GM23338 (cell line): ENCODE results near the gene SYNGR3. TPM values are rescaled to one million over a fixed set of nuclear protein-coding genes. Genes with fewer than 3 reads are reported as not detected.

Experiments used
- ATAC-seq: fragments of 200-7000 bp; cut with Tn5 transposase; 3 replicates; pipeline ENCODE4 v1.9.1; 2020
- DNase-seq: peaks from one replicate; pipeline ENCODE4 v3.0.0-alpha.2; 2015; ENCODE audit warnings: low spot score
- H2AFZ ChIP-seq: fragments of 200-600 bp; sonication (generic); 2 replicates; pipeline ENCODE4 v1.8.0; 2016; ENCODE audit warnings: antibody characterized with exemption, mild to moderate bottlenecking, moderate library complexity
- H3F3A ChIP-seq: fragments of 200-600 bp; sonication (generic); replicated peaks from 2 replicates; pipeline ENCODE4 v1.8.0; 2017; ENCODE audit warnings: antibody characterized with exemption, mixed run types, low read depth
- H3K27ac ChIP-seq: fragments of 200-600 bp; sonication (generic); 2 replicates; pipeline ENCODE4 v1.6.1; 2016; ENCODE audit warnings: low read depth
- H3K27me3 ChIP-seq: fragments of 200-600 bp; sonication (generic); 2 replicates; pipeline ENCODE4 v1.8.0; 2016; ENCODE audit warnings: mild to moderate bottlenecking, mixed run types, moderate library complexity; ENCODE audit not compliant: insufficient read depth
- H3K36me3 ChIP-seq: fragments of 200-600 bp; sonication (generic); 2 replicates; pipeline ENCODE4 v1.8.0; 2016; ENCODE audit warnings: mild to moderate bottlenecking; ENCODE audit not compliant: insufficient read depth
- H3K4me1 ChIP-seq: fragments of 200-600 bp; sonication (generic); 2 replicates; pipeline ENCODE4 v1.8.0; 2016; ENCODE audit warnings: mild to moderate bottlenecking, moderate library complexity; ENCODE audit not compliant: insufficient read depth
- H3K4me2 ChIP-seq: fragments of 200-600 bp; sonication (generic); 2 replicates; pipeline ENCODE4 v1.7.1; 2017; ENCODE audit warnings: mixed run types
- H3K4me3 ChIP-seq: fragments of 200-600 bp; sonication (generic); 2 replicates; pipeline ENCODE4 v1.6.1; 2016; ENCODE audit warnings: mixed run types
- H3K79me2 ChIP-seq: fragments of 200-600 bp; sonication (generic); replicated peaks from 2 replicates; pipeline ENCODE4 v1.8.0; 2017; ENCODE audit warnings: mild to moderate bottlenecking; ENCODE audit not compliant: insufficient read depth
- H3K9me2 ChIP-seq: fragments of 200-600 bp; sonication (generic); 2 replicates; pipeline ENCODE4 v1.8.0; 2017; ENCODE audit not compliant: insufficient read depth
- H4K20me1 ChIP-seq: fragments of 200-600 bp; sonication (generic); replicated peaks from 2 replicates; pipeline ENCODE4 v1.8.0; 2017; ENCODE audit warnings: mild to moderate bottlenecking; ENCODE audit not compliant: insufficient read depth
- H3K27ac Mint-ChIP-seq: 2 replicates; pipeline ENCODE4 v1.8.0; 2020; ENCODE audit warnings: inconsistent platforms, mild to moderate bottlenecking, moderate library complexity, mixed read lengths
- H3K27me3 Mint-ChIP-seq: 3 replicates; pipeline ENCODE4 v1.8.0; 2022; ENCODE audit warnings: low read depth, mild to moderate bottlenecking, moderate library complexity, mixed read lengths, inconsistent platforms; ENCODE audit not compliant: insufficient read depth, poor library complexity
- H3K36me3 Mint-ChIP-seq: 3 replicates; pipeline ENCODE4 v1.8.0; 2021; ENCODE audit warnings: low read depth, mild to moderate bottlenecking, inconsistent platforms, moderate library complexity, mixed read lengths
- H3K4me1 Mint-ChIP-seq: 3 replicates; pipeline ENCODE4 v1.8.0; 2020; ENCODE audit warnings: mild to moderate bottlenecking, inconsistent platforms, mixed read lengths
- H3K4me3 Mint-ChIP-seq: 3 replicates; pipeline ENCODE4 v1.8.0; 2021; ENCODE audit warnings: moderate library complexity, mild to moderate bottlenecking, inconsistent platforms, mixed read lengths
- H3K9me3 Mint-ChIP-seq: 3 replicates; pipeline ENCODE4 v1.8.0; 2020; ENCODE audit warnings: moderate library complexity, mild to moderate bottlenecking, inconsistent platforms, mixed read lengths
- CREB1 ChIP-seq: fragments of 250-450 bp; sonication (Bioruptor Pico); IDR thresholded peaks from 2 replicates; pipeline ENCODE4 v1.5.0; 2020; ENCODE audit warnings: low read depth, mild to moderate bottlenecking, moderate library complexity
- CTCF ChIP-seq, 2 experiments: fragments of 200-600 bp in 1 of 2; sonication (generic) in 1 of 2; conservative IDR thresholded peaks; 2 replicates each; pipeline versions ENCODE4 v1.5.1 to v1.6.1; 2016 to 2017; ENCODE audit warnings: antibody characterized with exemption in 2 of 2, low read depth in 2 of 2, mild to moderate bottlenecking in 2 of 2, moderate library complexity in 1 of 2
- ETS1 ChIP-seq: IDR thresholded peaks from 2 replicates; pipeline ENCODE4 v1.6.1; 2016; ENCODE audit warnings: antibody characterized with exemption
- EZH2 ChIP-seq: fragments of 200-600 bp; sonication (generic); IDR thresholded peaks from one replicate; pipeline ENCODE4 v1.8.0; 2017; ENCODE audit warnings: antibody characterized with exemption, mild to moderate bottlenecking, low read depth; ENCODE audit not compliant: unreplicated experiment
- EZH2phosphoT487 ChIP-seq: fragments of 200-600 bp; sonication (generic); IDR thresholded peaks from one replicate; pipeline ENCODE4 v1.8.1; 2018; ENCODE audit warnings: antibody characterized with exemption; ENCODE audit not compliant: unreplicated experiment
- POLR2AphosphoS5 ChIP-seq: IDR thresholded peaks from 2 replicates; pipeline ENCODE4 v1.6.1; 2016; ENCODE audit warnings: antibody characterized with exemption, low read depth
- REST ChIP-seq: IDR thresholded peaks from one replicate; pipeline ENCODE4 v1.6.1; 2018; ENCODE audit warnings: antibody characterized with exemption; ENCODE audit not compliant: unreplicated experiment
- STAT1 ChIP-seq: IDR thresholded peaks from one replicate; pipeline ENCODE4 v1.6.1; 2016; ENCODE audit warnings: antibody characterized with exemption; ENCODE audit not compliant: unreplicated experiment
- ZNF114 ChIP-seq: fragments of 250-450 bp; sonication (Bioruptor Pico); IDR thresholded peaks from 2 replicates; pipeline ENCODE4 v1.5.0; 2020; ENCODE audit warnings: mild to moderate bottlenecking, moderate library complexity
- ZNF331 ChIP-seq: fragments of 250-450 bp; sonication (Bioruptor Pico); IDR thresholded peaks from 2 replicates; pipeline ENCODE4 v1.5.0; 2020; ENCODE audit warnings: low read depth, mild to moderate bottlenecking, moderate library complexity
- ZNF462 ChIP-seq: fragments of 250-450 bp; sonication (Bioruptor Pico); IDR thresholded peaks from 2 replicates; pipeline ENCODE4 v1.5.0; 2020; ENCODE audit warnings: mild to moderate bottlenecking, moderate library complexity
- polyA plus RNA-seq: library from polyadenylated mRNA; unstranded; fragments of >200 nt; fragmentation: Nextera tagmentation; extraction: Ambion mirVana; gene quantifications from 2 replicates; pipeline ENCODE4 v1.2.1, GENCODE V29; 2016
- total RNA-seq: library from RNA; depleted of rRNA; stranded (reverse); fragments of >200 nt; shearing (Covaris generic); gene quantifications from 2 replicates; pipeline ENCODE4 v1.2.3, GENCODE V29; 2014

Gene SYNGR3
- total and polyA plus RNA-seq, 2 experiments from 2014 or later, result 45.4 to 77.7 TPM

GRCh38 chr16:2001035-2001434, 11.3 kb downstream of the SYNGR3 start:
- Mint-ChIP-seq H3K27me3 (peaks cover 4% of the 10 kb centered on the region), H3K4me3 (no peak overlapping the region), H3K27ac (no peak overlapping the region), H3K9me3 (no peaks in the 10 kb centered on the region), H3K4me1 (peaks cover 9% of the 10 kb centered on the region), H3K36me3 (peaks cover 27% of the 10 kb centered on the region)
- Histone ChIP-seq H3F3A (peaks cover 22% of the 10 kb centered on the region; the same call in 1 of the 2 replicates), H4K20me1 (peaks cover 13% of the 10 kb centered on the region), H3K27me3 (no peaks in the 10 kb centered on the region), H3K4me1 (peaks cover 8% of the 10 kb centered on the region; the same call in 1 of the 2 replicates), H3K27ac (no peak overlapping the region), H3K79me2 (peaks cover 9% of the 10 kb centered on the region; the same call in 1 of the 2 replicates), H2AFZ (no peak overlapping the region), H3K9me2 (no peaks in the 10 kb centered on the region), H3K4me2 (no peak overlapping the region), H3K4me3 (no peak overlapping the region), H3K36me3 (no peaks in the 10 kb centered on the region; the same call in 1 of the 2 replicates)
- TF ChIP-seq ZNF114 (CRISPR knock-in tag) (no peak), ETS1 (no peak), STAT1 (no peak), CREB1 (no peak), ZNF462 (CRISPR knock-in tag) (no peak), CTCF (conservative IDR thresholded peaks at IDR 0.05; ENCODE audit: low read depth in 2 of 2) (no peak), EZH2 (no peak), EZH2phosphoT487 (no peak), ZNF331 (CRISPR knock-in tag) (no peak), REST (no peak), POLR2AphosphoS5 (no peak)
- ATAC-seq (no peak), DNase-seq (no peak)
